HEK293T (cell line): ENCODE measurements around the gene LUC7L2.

ENCODE experiments used
- ARNT ChIP-seq: fragments of 450-650 bp; IDR thresholded peaks from 2 replicates; pipeline ENCODE4 v1.6.1; 2017; ENCODE audit warnings: mild to moderate bottlenecking
- BHLHE40 ChIP-seq: fragments of 450-650 bp; IDR thresholded peaks from 2 replicates; pipeline ENCODE4 v1.6.1; 2016; ENCODE audit warnings: mild to moderate bottlenecking, moderate library complexity, borderline replicate concordance
- ELF4 ChIP-seq: fragments of 450-650 bp; IDR thresholded peaks from 2 replicates; pipeline ENCODE4 v1.6.1; 2017; ENCODE audit warnings: antibody characterized with exemption
- FOXA1 ChIP-seq: fragments of 450-650 bp; IDR thresholded peaks from 2 replicates; pipeline ENCODE4 v1.6.1; 2016; ENCODE audit warnings: mild to moderate bottlenecking
- FOXK2 ChIP-seq: fragments of 450-650 bp; IDR thresholded peaks from 2 replicates; pipeline ENCODE4 v1.6.1; 2016; ENCODE audit warnings: mild to moderate bottlenecking
- FOXM1 ChIP-seq: fragments of 450-650 bp; IDR thresholded peaks from 2 replicates; pipeline ENCODE4 v1.6.1; 2017; ENCODE audit warnings: mild to moderate bottlenecking, borderline replicate concordance
- HDGF ChIP-seq: fragments of 450-650 bp; IDR thresholded peaks from 2 replicates; pipeline ENCODE4 v1.6.1; 2017; ENCODE audit warnings: antibody characterized with exemption, borderline replicate concordance
- LEF1 ChIP-seq: fragments of 450-650 bp; IDR thresholded peaks from 2 replicates; pipeline ENCODE4 v1.6.1; 2017; ENCODE audit warnings: mild to moderate bottlenecking, borderline replicate concordance
- SP1 ChIP-seq: fragments of 450-650 bp; IDR thresholded peaks from 2 replicates; pipeline ENCODE4 v1.6.1; 2017
- TARDBP ChIP-seq: fragments of 450-650 bp; IDR thresholded peaks from 2 replicates; pipeline ENCODE4 v1.6.1; 2016
- ZNF384 ChIP-seq: fragments of 450-650 bp; IDR thresholded peaks from 2 replicates; pipeline ENCODE4 v1.6.1; 2016
- TF ChIP-seq, protein P1 (sequence below): fragments of 450-650 bp; IDR thresholded peaks from 2 replicates; pipeline ENCODE4 v1.6.1; 2016

DNA sequence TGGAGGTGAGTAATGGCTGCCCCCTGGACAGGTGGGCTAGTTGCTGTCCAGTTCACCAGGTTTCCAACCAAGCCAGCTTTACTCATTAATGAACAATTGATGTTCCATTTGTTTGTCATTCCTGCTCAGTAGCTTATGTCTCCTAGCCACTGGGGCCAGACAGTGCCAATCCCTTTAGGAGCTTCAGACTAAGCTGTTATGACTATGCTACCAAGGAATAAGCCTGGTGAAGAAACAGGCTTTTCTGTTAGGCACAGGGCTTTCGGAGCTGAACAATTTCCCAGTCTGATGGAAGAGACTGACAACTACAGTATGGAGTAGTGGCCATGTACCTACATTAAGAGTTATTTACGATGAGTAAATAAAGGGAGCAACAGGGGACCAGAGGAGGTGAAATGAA is 20.7 kb upstream of the LUC7L2 start:
- TF ChIP-seq FOXK2 (no peak), ZNF384 (no peak), SP1 (no peak), BHLHE40 (no peak), FOXM1 (no peak), ARNT (no peak), TARDBP (no peak), HDGF (no peak), LEF1 (no peak), FOXA1 (no peak), ELF4 (no peak)
- TF ChIP-seq, protein P1, sequence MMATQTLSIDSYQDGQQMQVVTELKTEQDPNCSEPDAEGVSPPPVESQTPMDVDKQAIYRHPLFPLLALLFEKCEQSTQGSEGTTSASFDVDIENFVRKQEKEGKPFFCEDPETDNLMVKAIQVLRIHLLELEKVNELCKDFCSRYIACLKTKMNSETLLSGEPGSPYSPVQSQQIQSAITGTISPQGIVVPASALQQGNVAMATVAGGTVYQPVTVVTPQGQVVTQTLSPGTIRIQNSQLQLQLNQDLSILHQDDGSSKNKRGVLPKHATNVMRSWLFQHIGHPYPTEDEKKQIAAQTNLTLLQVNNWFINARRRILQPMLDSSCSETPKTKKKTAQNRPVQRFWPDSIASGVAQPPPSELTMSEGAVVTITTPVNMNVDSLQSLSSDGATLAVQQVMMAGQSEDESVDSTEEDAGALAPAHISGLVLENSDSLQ, result no peak
